Activated CD4-positive, alpha-beta memory T cell treated with anti-CD3 and anti-CD28 coated beads for 36 hours (primary cell): ENCODE data around the gene SPTBN1. TPM values are rescaled to one million over a fixed set of nuclear protein-coding genes. Genes with fewer than 3 reads are reported as not detected.

Experiments used
- CTCF ChIA-PET: fragments of 350-600 bp; sonication (Branson Sonifier 250); formaldehyde crosslinking; loops from one replicate; lab custom pipeline; 2021; ENCODE audit warnings: antibody characterized with exemption, inconsistent platforms; lab: Charles Lee
- POLR2A ChIA-PET: fragments of 350-600 bp; sonication (Branson Sonifier 250); formaldehyde crosslinking; loops from one replicate; lab custom pipeline; 2021; ENCODE audit warnings: antibody characterized with exemption; lab: Charles Lee
- DNase-seq: peaks from one replicate; pipeline ENCODE4 v3.0.0-alpha.2; 2020
- H3K27ac Mint-ChIP-seq: one replicate; pipeline ENCODE4 v1.8.0; 2021; ENCODE audit warnings: mixed read lengths
- H3K27me3 Mint-ChIP-seq: one replicate; pipeline ENCODE4 v1.8.0; 2021; ENCODE audit warnings: mixed read lengths
- H3K36me3 Mint-ChIP-seq: one replicate; pipeline ENCODE4 v1.8.0; 2021; ENCODE audit warnings: mixed read lengths
- H3K4me1 Mint-ChIP-seq: one replicate; pipeline ENCODE4 v1.8.0; 2021; ENCODE audit warnings: low read depth, mixed read lengths
- H3K4me3 Mint-ChIP-seq: one replicate; pipeline ENCODE4 v1.8.0; 2021; ENCODE audit warnings: mild to moderate bottlenecking, mixed read lengths
- H3K9me3 Mint-ChIP-seq: one replicate; pipeline ENCODE4 v1.8.0; 2021; ENCODE audit warnings: mixed read lengths
- intact Hi-C: fragments of 100-400 bp; cut with micrococcal nuclease; formaldehyde crosslinking; loops from one replicate; pipeline ENCODE4 v1.15.1; 2023
- total RNA-seq, 2 experiments: library from RNA; stranded (reverse); gene quantifications; one replicate each; pipeline ENCODE4 v1.2.3, GENCODE V29; 2021

The SPTBN1 gene
- total RNA-seq, 2 experiments from 2014 or later = 67.5 to 68.1 TPM

DNA sequence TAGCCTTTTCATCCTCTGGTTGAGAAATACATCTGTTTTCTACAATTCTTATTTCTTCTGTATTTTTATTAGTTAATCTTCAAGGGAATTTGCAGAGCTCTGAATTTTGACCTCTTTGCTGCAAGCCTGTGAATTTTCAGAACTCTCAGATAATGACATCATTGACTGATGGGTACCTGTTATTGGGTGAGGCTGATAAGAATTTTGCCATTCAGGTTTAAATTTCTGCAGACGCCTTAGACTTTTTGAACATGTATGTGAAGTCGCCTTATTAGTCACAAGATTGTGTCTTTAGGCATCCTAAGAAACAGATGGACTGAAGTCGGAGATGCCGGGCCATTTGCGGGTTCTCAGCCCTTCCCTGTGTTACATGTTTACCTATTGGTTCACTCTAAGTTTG is 82.4 kb downstream of the SPTBN1 start:
- Mint-ChIP-seq H3K36me3 (no peaks in the 10 kb centered on the region), H3K4me1 (no peaks in the 10 kb centered on the region), H3K9me3 (no peaks in the 10 kb centered on the region), H3K27me3 (no peaks in the 10 kb centered on the region), H3K27ac (no peak overlapping the region), H3K4me3 (no peak overlapping the region)
- ChIA-PET POLR2A (no interaction called here), CTCF (interaction anchor here (0.9 to 1.3 kb wide), 4 partner anchors 15 to 544 kb away, joined by 3 read pairs; no protein-coding TSS in a partner anchor)
- DNase-seq = no peak
- intact Hi-C loops = no loop called here

GRCh38 chr2:54539683-54540082 is 83.6 kb downstream of the SPTBN1 start:
- no peaks in the 10 kb centered on the region for H3K9me3 Mint-ChIP-seq
- intact Hi-C loops = no loop called here
- no peaks in the 10 kb centered on the region for H3K4me1 Mint-ChIP-seq
- CTCF ChIA-PET = interaction anchor here (0.6 to 1.3 kb wide), 3 partner anchors 16 to 165 kb away, joined by 3 to 5 read pairs (median 3); no protein-coding TSS in a partner anchor
- DNase-seq = no peak
- no peaks in the 10 kb centered on the region for H3K27me3 Mint-ChIP-seq
- H3K27ac Mint-ChIP-seq = no peak overlapping the region
- POLR2A ChIA-PET = no interaction called here
- no peak overlapping the region for H3K4me3 Mint-ChIP-seq
- no peaks in the 10 kb centered on the region for H3K36me3 Mint-ChIP-seq

GRCh38 chr2:54540194-54540593 is 84.1 kb downstream of the SPTBN1 start:
- H3K4me1 Mint-ChIP-seq = no peaks in the 10 kb centered on the region
- H3K4me3 Mint-ChIP-seq = no peak overlapping the region
- DNase-seq = no peak
- ChIA-PET CTCF (interaction anchor here (0.6 to 1.1 kb wide), 2 partner anchors 119 to 165 kb away, joined by 3 to 5 read pairs; no protein-coding TSS in a partner anchor), POLR2A (no interaction called here)
- H3K36me3 Mint-ChIP-seq = no peaks in the 10 kb centered on the region
- H3K9me3 Mint-ChIP-seq = no peaks in the 10 kb centered on the region
- no peaks in the 10 kb centered on the region for H3K27me3 Mint-ChIP-seq
- no peak overlapping the region for H3K27ac Mint-ChIP-seq
- intact Hi-C loops = no loop called here

DNA sequence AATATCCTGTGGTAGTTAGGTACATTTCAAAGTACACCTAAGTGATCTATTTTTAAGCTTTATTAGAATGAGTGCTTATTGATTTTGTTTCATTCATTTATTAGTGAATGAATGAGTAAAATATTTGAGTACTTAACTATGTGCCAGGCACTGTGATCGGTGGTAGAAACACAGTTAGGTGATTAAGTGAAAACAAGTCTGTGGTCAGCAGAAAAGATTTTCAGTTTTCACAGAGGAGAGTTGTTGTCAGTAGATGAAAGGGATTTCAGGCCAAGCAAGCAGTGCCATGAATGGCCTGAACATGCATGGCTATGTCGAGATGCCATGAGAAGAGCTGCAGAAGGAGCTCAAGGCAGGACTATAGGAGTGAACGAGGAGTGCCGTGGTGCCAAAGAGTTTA is 85.9 kb downstream of the SPTBN1 start:
- H3K27ac Mint-ChIP-seq = no peak overlapping the region
- no peak overlapping the region for H3K4me3 Mint-ChIP-seq
- H3K27me3 Mint-ChIP-seq = no peaks in the 10 kb centered on the region
- POLR2A ChIA-PET = no interaction called here
- intact Hi-C loops = no loop called here
- DNase-seq = no peak
- CTCF ChIA-PET = no interaction called here
- H3K4me1 Mint-ChIP-seq = no peaks in the 10 kb centered on the region
- H3K9me3 Mint-ChIP-seq = no peaks in the 10 kb centered on the region
- no peaks in the 10 kb centered on the region for H3K36me3 Mint-ChIP-seq

DNA sequence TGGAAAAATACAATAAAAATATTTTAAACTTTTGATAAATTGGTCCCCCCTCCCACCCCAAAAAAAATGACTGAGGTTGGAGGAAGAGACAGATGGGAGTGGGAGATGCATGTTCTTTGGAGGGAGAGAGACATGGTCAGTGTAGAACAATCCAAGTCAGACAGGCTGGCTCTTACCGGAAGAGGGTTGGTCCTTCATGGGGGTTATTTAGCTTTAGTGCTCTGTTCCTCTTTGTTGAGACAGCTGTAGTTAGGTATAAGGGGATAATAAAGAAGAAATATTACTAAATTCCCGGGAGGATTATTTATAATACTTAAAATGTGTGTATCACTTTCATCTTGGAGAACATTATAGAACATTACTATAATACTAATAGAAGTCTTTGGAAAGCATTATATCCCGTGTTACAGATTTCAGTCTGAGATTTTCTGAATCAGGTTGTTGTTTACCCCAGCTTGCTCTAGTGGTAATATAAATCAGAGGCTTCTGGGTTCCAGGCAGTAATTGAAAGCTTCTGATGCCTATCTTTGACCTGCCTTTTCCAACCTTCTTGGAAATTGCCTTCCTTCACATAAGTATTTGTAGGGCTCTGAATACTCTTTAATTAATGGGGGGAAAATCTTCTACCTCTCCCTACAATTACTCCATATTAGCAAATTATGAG is 87.7 kb downstream of the SPTBN1 start:
- H3K4me1 Mint-ChIP-seq = no peaks in the 10 kb centered on the region
- no peak for DNase-seq
- POLR2A ChIA-PET = no interaction called here

DNA sequence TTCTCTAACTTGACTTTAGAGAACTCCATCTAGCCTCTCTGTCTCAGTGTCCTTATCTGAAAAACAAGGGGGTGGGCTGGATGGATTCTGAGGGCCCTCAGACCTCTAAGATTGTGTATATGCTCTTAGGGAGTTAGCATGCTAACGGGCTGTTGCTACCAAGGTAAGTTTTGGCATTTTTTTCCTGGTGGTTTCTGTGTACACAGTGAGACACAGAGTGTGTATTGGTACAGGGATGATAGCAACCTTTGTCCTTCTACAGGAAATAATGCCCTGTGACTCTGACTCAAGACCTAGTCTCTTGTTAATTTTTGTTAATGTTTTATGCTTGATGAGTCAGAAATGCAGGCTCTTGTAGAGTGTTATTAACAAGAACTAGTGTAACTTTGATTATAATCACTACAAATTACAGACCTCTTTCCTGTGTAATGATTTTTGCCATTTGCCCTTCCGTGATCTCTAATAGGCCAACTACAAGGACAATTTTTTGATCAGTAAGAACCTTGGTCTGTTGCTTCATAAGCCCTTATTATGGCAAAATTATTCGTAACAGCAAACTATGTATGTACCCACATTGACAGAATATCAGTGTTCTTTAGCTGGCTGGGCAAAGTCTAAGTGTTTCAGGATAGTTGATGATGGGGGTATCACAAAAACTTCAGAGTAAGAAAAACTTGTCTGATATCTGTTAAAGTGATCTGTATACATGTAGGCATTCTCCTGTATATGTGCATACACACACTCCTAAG is 89.7 kb downstream of the SPTBN1 start:
- no peaks in the 10 kb centered on the region for H3K27me3 Mint-ChIP-seq
- H3K27ac Mint-ChIP-seq = no peak overlapping the region
- no peak for DNase-seq
- intact Hi-C loops = no loop called here
- ChIA-PET POLR2A (interaction anchor here (0.7 kb wide), 1 partner anchor 164 kb away, joined by 3 read pairs; no protein-coding TSS in a partner anchor), CTCF (interaction anchor here (0.5 to 2.1 kb wide), 2 partner anchors 22 to 642 kb away, joined by 3 to 6 read pairs; no protein-coding TSS in a partner anchor)
- H3K9me3 Mint-ChIP-seq = no peaks in the 10 kb centered on the region
- no peaks in the 10 kb centered on the region for H3K4me1 Mint-ChIP-seq
- H3K4me3 Mint-ChIP-seq = no peak overlapping the region
- no peaks in the 10 kb centered on the region for H3K36me3 Mint-ChIP-seq

More for the DNA sequence above, 87.7 kb downstream of the SPTBN1 start:
- no peaks in the 10 kb centered on the region for H3K36me3 Mint-ChIP-seq
- H3K4me3 Mint-ChIP-seq = no peak overlapping the region
- H3K9me3 Mint-ChIP-seq = no peaks in the 10 kb centered on the region
- no peak overlapping the region for H3K27ac Mint-ChIP-seq
- CTCF ChIA-PET = no interaction called here
- intact Hi-C loops = no loop called here
- H3K27me3 Mint-ChIP-seq = no peaks in the 10 kb centered on the region

DNA sequence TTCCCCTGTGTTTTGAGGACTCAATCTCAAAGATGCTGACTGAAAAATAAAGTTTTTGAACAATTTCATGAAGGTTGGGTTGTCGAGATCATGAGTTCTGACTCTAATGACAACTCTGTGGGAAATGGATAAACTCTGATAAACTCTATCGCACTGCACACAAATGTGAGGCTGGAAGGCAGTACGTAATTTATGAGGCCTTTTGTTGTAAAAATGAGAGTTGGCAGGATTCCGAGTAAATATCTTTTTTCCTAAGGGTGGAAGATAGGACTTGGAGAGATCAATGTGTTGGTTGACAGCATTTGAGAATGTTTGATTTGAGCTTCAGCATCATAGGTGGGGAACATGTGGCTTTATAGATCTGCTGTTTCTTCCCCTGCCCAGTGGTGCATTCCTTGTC is 90.4 kb downstream of the SPTBN1 start:
- CTCF ChIA-PET = interaction anchor here (2.1 kb wide), 1 partner anchor 23 kb away, joined by 6 read pairs; no protein-coding TSS in a partner anchor
- no peaks in the 10 kb centered on the region for H3K9me3 Mint-ChIP-seq
- no peak for DNase-seq
- no peaks in the 10 kb centered on the region for H3K36me3 Mint-ChIP-seq
- H3K4me1 Mint-ChIP-seq = no peaks in the 10 kb centered on the region
- no peak overlapping the region for H3K27ac Mint-ChIP-seq
- no peaks in the 10 kb centered on the region for H3K27me3 Mint-ChIP-seq
- intact Hi-C loops = no loop called here
- POLR2A ChIA-PET = interaction anchor here (0.7 to 1.6 kb wide), 2 partner anchors 12 to 163 kb away, joined by 3 to 5 read pairs; no protein-coding TSS in a partner anchor
- no peak overlapping the region for H3K4me3 Mint-ChIP-seq

DNA sequence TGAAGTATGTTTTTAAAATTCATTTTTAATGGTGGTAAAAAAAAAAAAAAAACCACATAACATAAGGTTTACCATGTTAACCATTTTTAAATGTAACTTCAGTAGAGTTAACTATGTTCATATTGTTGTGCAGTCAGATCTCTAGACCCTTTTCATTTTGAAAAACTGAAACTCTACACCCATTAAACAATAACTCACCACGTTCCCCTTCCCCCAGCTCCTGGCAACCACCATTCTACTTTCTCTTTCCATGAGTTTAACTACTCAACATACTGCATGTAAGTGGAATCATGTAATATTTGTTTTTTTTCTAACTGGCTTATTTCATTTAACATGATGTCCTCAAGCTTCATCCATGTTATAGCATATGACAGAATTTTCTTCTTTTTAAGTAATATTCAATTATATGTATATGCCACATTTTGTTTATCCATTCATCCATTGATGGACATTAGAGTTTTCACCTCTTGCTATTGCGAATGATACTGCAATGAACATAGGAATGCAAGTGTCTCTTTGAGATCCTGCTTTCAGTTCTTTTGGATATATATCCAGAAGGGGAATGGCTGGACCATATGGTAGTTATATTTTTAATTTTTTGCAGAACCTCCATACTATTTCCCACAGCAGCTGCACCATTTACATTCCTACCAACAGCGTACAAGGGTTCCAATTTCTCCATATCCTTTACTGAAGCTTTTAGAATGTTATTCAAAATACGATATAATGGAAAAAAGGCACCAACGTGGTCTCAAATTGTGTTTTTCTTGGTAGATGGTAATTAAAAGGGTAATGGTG is 91.0 kb downstream of the SPTBN1 start:
- DNase-seq = no peak

GRCh38 chr2:54549430-54549829 is 93.3 kb downstream of the SPTBN1 start:
- POLR2A ChIA-PET = no interaction called here
- intact Hi-C loops = no loop called here
- Mint-ChIP-seq H3K27ac (no peak overlapping the region), H3K36me3 (no peaks in the 10 kb centered on the region), H3K4me3 (no peak overlapping the region), H3K27me3 (no peaks in the 10 kb centered on the region), H3K9me3 (no peaks in the 10 kb centered on the region), H3K4me1 (peaks cover 7% of the 10 kb centered on the region)
- CTCF ChIA-PET = interaction anchor here (1.2 kb wide), 1 partner anchor 155 kb away, joined by 3 read pairs; no protein-coding TSS in a partner anchor
- no peak for DNase-seq

More for the DNA sequence above, 91.0 kb downstream of the SPTBN1 start:
- Mint-ChIP-seq H3K4me1 (no peaks in the 10 kb centered on the region), H3K36me3 (no peaks in the 10 kb centered on the region), H3K27me3 (no peaks in the 10 kb centered on the region), H3K9me3 (no peaks in the 10 kb centered on the region), H3K27ac (no peak overlapping the region), H3K4me3 (no peak overlapping the region)
- intact Hi-C loops = no loop called here
- ChIA-PET POLR2A (interaction anchor here (0.7 to 1.6 kb wide), 3 partner anchors 11 to 163 kb away, joined by 3 to 5 read pairs (median 3); no protein-coding TSS in a partner anchor), CTCF (interaction anchor here (2.1 kb wide), 1 partner anchor 24 kb away, joined by 6 read pairs; no protein-coding TSS in a partner anchor)

- Mint-ChIP-seq H3K27ac (no peak overlapping the region), H3K9me3 (no peaks in the 10 kb centered on the region), H3K4me3 (no peak overlapping the region), H3K36me3 (no peaks in the 10 kb centered on the region), H3K27me3 (no peaks in the 10 kb centered on the region), H3K4me1 (peaks cover 7% of the 10 kb centered on the region)
- DNase-seq = no peak
- ChIA-PET CTCF (interaction anchor here (1.2 kb wide), 1 partner anchor 155 kb away, joined by 3 read pairs; no protein-coding TSS in a partner anchor), POLR2A (no interaction called here)
- intact Hi-C loops = no loop called here
These were observed 93.9 kb downstream of the SPTBN1 start for GRCh38 chr2:54549917-54550518.

- ChIA-PET POLR2A (no interaction called here), CTCF (interaction anchor here (1.2 kb wide), 1 partner anchor 154 kb away, joined by 3 read pairs; no protein-coding TSS in a partner anchor)
- no peak for DNase-seq
- no peaks in the 10 kb centered on the region for H3K36me3 Mint-ChIP-seq
- H3K4me1 Mint-ChIP-seq = peaks cover 7% of the 10 kb centered on the region
- intact Hi-C loops = no loop called here
- no peaks in the 10 kb centered on the region for H3K9me3 Mint-ChIP-seq
- no peak overlapping the region for H3K4me3 Mint-ChIP-seq
- H3K27ac Mint-ChIP-seq = no peak overlapping the region
- H3K27me3 Mint-ChIP-seq = no peaks in the 10 kb centered on the region
These were observed 94.4 kb downstream of the SPTBN1 start for GRCh38 chr2:54550547-54550946.
